ENCODE results near the gene THY1.

Gene THY1

GRCh38 chr11:119370486-119371046 lies 52.4 kb downstream of the THY1 start:
- no peak for DNase-seq (ENCODE audit: low read depth)

- DNase-seq (ENCODE audit: low read depth), result no peak
These were observed 53.6 kb downstream of the THY1 start for GRCh38 chr11:119369132-119369925.

GRCh38 chr11:119368121-119369034 lies 54.6 kb downstream of the THY1 start:
- no peak for DNase-seq (ENCODE audit: low read depth)

GRCh38 chr11:119367661-119368120 lies 55.3 kb downstream of the THY1 start:
- no peak for DNase-seq (ENCODE audit: low read depth)
